Measurements from ENCODE around the gene BLOC1S4.

The BLOC1S4 gene

DNA sequence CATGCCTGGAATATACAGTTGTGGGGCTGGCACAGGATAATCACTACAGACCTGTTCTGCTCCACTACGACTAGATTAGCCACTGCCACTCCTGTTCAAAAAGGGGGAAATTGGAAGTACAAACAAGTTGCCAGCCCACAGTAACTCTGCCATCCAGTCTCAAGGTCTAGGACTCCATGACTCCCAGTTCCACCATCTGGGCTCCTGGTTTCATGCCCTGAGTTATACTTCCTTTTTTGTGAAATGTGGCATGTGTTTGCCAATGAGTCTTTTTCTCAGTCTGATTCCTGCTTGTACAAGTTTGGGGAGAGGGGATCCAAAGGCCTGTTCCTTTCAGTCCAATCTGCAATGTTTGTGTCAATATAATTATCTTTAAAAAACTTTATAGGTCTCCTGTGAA is 1.0 kb upstream of the BLOC1S4 start:
- H2AFZ ChIP-seq (ENCODE audit: low read length): no peak overlapping the region
- H3K9me3 ChIP-seq (ENCODE audit: insufficient read depth, low read depth, low read length): no peaks in the 10 kb centered on the region
- no peaks in the 10 kb centered on the region for H3K9me2 ChIP-seq (replicated peaks; ENCODE audit: low read depth, low read length)
- peaks cover 28% of the 10 kb centered on the region for H3K4me1 ChIP-seq (ENCODE audit: insufficient read depth, low read length, poor library complexity, severe bottlenecking)
- H3K4me2 ChIP-seq (ENCODE audit: low read depth, low read length, poor library complexity, severe bottlenecking): peak overlapping the region; percentile 73
- TF ChIP-seq EZH2phosphoT487 (IDR thresholded peaks at IDR 0.05; ENCODE audit: borderline replicate concordance): no peak
- no peak for TF ChIP-seq CTCF (conservative IDR thresholded peaks at IDR 0.05; ENCODE audit: low read length)
- H3K79me2 ChIP-seq (ENCODE audit: insufficient read depth, low read length): peaks cover 24% of the 10 kb centered on the region
- no peaks in the 10 kb centered on the region for H3K36me3 ChIP-seq (ENCODE audit: insufficient read depth, low read length)
- H4K20me1 ChIP-seq (ENCODE audit: insufficient read depth, low read length, poor library complexity, severe bottlenecking): peaks cover 22% of the 10 kb centered on the region
- no peak overlapping the region for H3K4me3 ChIP-seq (ENCODE audit: low read length, poor library complexity, severe bottlenecking)
- no peaks in the 10 kb centered on the region for H3K27me3 ChIP-seq (ENCODE audit: insufficient read depth, low read length, poor library complexity, severe bottlenecking)
- H3K9ac ChIP-seq (ENCODE audit: low read depth, low read length, poor library complexity, severe bottlenecking): no peak overlapping the region
- no peaks in the 10 kb centered on the region for H3F3A ChIP-seq (ENCODE audit: low read depth)

GRCh38 chr4:6715704-6716017 is 313 bp upstream of the BLOC1S4 start:
- peak overlapping the region; percentile 73 for H3K4me2 ChIP-seq (ENCODE audit: low read depth, low read length, poor library complexity, severe bottlenecking)
- no peaks in the 10 kb centered on the region for H3K9me3 ChIP-seq (ENCODE audit: insufficient read depth, low read depth, low read length)
- peak overlapping the region; percentile 98 for H3K4me3 ChIP-seq (ENCODE audit: low read length, poor library complexity, severe bottlenecking)
- peaks cover 22% of the 10 kb centered on the region for H4K20me1 ChIP-seq (ENCODE audit: insufficient read depth, low read length, poor library complexity, severe bottlenecking)
- H3K4me1 ChIP-seq (ENCODE audit: insufficient read depth, low read length, poor library complexity, severe bottlenecking): peaks cover 21% of the 10 kb centered on the region
- peaks cover 24% of the 10 kb centered on the region for H3K79me2 ChIP-seq (ENCODE audit: insufficient read depth, low read length)
- no peaks in the 10 kb centered on the region for H3K9me2 ChIP-seq (replicated peaks; ENCODE audit: low read depth, low read length)
- H3F3A ChIP-seq (ENCODE audit: low read depth): no peaks in the 10 kb centered on the region
- no peak for TF ChIP-seq CTCF (conservative IDR thresholded peaks at IDR 0.05; ENCODE audit: low read length)
- no peak for TF ChIP-seq EZH2phosphoT487 (IDR thresholded peaks at IDR 0.05; ENCODE audit: borderline replicate concordance)
- H2AFZ ChIP-seq (ENCODE audit: low read length): peak overlapping the region; percentile 97
- peak overlapping the region; percentile 86 for H3K9ac ChIP-seq (ENCODE audit: low read depth, low read length, poor library complexity, severe bottlenecking)
- no peaks in the 10 kb centered on the region for H3K36me3 ChIP-seq (ENCODE audit: insufficient read depth, low read length)
- no peaks in the 10 kb centered on the region for H3K27me3 ChIP-seq (ENCODE audit: insufficient read depth, low read length, poor library complexity, severe bottlenecking)

GRCh38 chr4:6716958-6717655 is 1.1 kb downstream of the BLOC1S4 start:
- Histone ChIP-seq H3K4me1 (ENCODE audit: insufficient read depth, low read length, poor library complexity, severe bottlenecking) (peaks cover 20% of the 10 kb centered on the region), H3F3A (ENCODE audit: low read depth) (no peaks in the 10 kb centered on the region), H3K79me2 (ENCODE audit: insufficient read depth, low read length) (peaks cover 24% of the 10 kb centered on the region), H3K9me3 (ENCODE audit: insufficient read depth, low read depth, low read length) (no peaks in the 10 kb centered on the region), H2AFZ (ENCODE audit: low read length) (0 out of 2 replicates have a peak overlapping the region, but pooled peaks have one; percentile 33), H3K27me3 (ENCODE audit: insufficient read depth, low read length, poor library complexity, severe bottlenecking) (no peaks in the 10 kb centered on the region), H3K36me3 (ENCODE audit: insufficient read depth, low read length) (no peaks in the 10 kb centered on the region), H3K9me2 (replicated peaks; ENCODE audit: low read depth, low read length) (no peaks in the 10 kb centered on the region), H4K20me1 (ENCODE audit: insufficient read depth, low read length, poor library complexity, severe bottlenecking) (peaks cover 22% of the 10 kb centered on the region), H3K9ac (ENCODE audit: low read depth, low read length, poor library complexity, severe bottlenecking) (peak overlapping the region; percentile 86), H3K4me3 (ENCODE audit: low read length, poor library complexity, severe bottlenecking) (peak overlapping the region; percentile 98), H3K4me2 (ENCODE audit: low read depth, low read length, poor library complexity, severe bottlenecking) (peak overlapping the region; percentile 99)
- TF ChIP-seq EZH2phosphoT487 (IDR thresholded peaks at IDR 0.05; ENCODE audit: borderline replicate concordance) (no peak), CTCF (conservative IDR thresholded peaks at IDR 0.05; ENCODE audit: low read length) (no peak)

Measured in Loucy (cell line).